CD14-positive monocyte (primary cell): ENCODE measurements around the gene NOM1. TPM values are rescaled to one million over a fixed set of nuclear protein-coding genes. Genes with fewer than 3 reads are reported as not detected.
A peak's percentile ranks its signal among the peaks of the same experiment; 100 is the strongest.

Experiments
- DNase-seq, 3 donors: peaks; one replicate each; pipeline ENCODE4 v3.0.0-alpha.2; 2011 to 2022
- H2AFZ ChIP-seq: 2 replicates; pipeline ENCODE4 v1.6.0; 2012; ENCODE audit warnings: mild to moderate bottlenecking, low read depth, low read length, inconsistent platforms; ENCODE audit not compliant: insufficient read depth, poor library complexity, severe bottlenecking
- H3K27ac ChIP-seq, 2 donors: 1 replicate in 1 of 2; 2 replicates in 1 of 2; pipeline ENCODE4 v1.5.1; 2012 to 2013; ENCODE audit warnings: low read length in 2 of 2, control low read depth in 1 of 2, inconsistent platforms in 1 of 2, low read depth in 1 of 2, mild to moderate bottlenecking in 1 of 2
- H3K27me3 ChIP-seq, 2 donors: one replicate each; pipeline versions ENCODE4 v1.6.0 to v1.6.1; 2011 to 2013; ENCODE audit warnings: low read length in 2 of 2; ENCODE audit not compliant: control insufficient read depth in 2 of 2, insufficient read depth in 2 of 2
- H3K36me3 ChIP-seq, 2 donors: replicated peaks in 1 of 2; 1 replicate in 1 of 2; 2 replicates in 1 of 2; pipeline versions ENCODE4 v1.5.1 to v1.6.1; 2012 to 2013; ENCODE audit warnings: low read length in 2 of 2, control low read depth in 1 of 2, inconsistent platforms in 1 of 2, mild to moderate bottlenecking in 1 of 2; ENCODE audit not compliant: insufficient read depth in 2 of 2, control insufficient read depth in 1 of 2
- H3K4me1 ChIP-seq, 2 donors: 1 replicate in 1 of 2; 2 replicates in 1 of 2; pipeline versions ENCODE4 v1.5.1 to v1.6.1; 2012 to 2013; ENCODE audit warnings: low read length in 2 of 2, control low read depth in 1 of 2, inconsistent platforms in 1 of 2, mild to moderate bottlenecking in 1 of 2, moderate library complexity in 1 of 2; ENCODE audit not compliant: insufficient read depth in 2 of 2, control insufficient read depth in 1 of 2
- H3K4me2 ChIP-seq: replicated peaks from 2 replicates; pipeline ENCODE3; 2012; ENCODE audit warnings: low read length, moderate library complexity, mild to moderate bottlenecking; ENCODE audit not compliant: poor library complexity, severe bottlenecking; ENCODE audit errors: extremely low read depth
- H3K4me3 ChIP-seq, 3 experiments: fragments of 200-600 bp in 1 of 3; sonication (generic) in 1 of 3; replicated peaks in 1 of 3; 1 replicate in 2 of 3; 2 replicates in 1 of 3; pipeline ENCODE4 v1.5.1; 2011 to 2013; ENCODE audit warnings: low read length in 3 of 3, mild to moderate bottlenecking in 3 of 3, control low read depth in 2 of 3, low read depth in 2 of 3, inconsistent platforms in 1 of 3, moderate library complexity in 1 of 3
- H3K79me2 ChIP-seq: 2 replicates; pipeline ENCODE4 v1.6.0; 2012; ENCODE audit warnings: mild to moderate bottlenecking, control low read depth, inconsistent platforms, low read length, moderate library complexity; ENCODE audit not compliant: insufficient read depth
- H3K9ac ChIP-seq: 2 replicates; pipeline ENCODE4 v1.6.0; 2017; ENCODE audit warnings: low read length, mild to moderate bottlenecking; ENCODE audit not compliant: insufficient read depth, poor library complexity, severe bottlenecking
- H3K9me3 ChIP-seq, 2 donors: replicated peaks in 1 of 2; 1 replicate in 1 of 2; 2 replicates in 1 of 2; pipeline versions ENCODE4 v1.5.1 to v1.6.1; 2012 to 2013; ENCODE audit warnings: low read length in 2 of 2, control low read depth in 1 of 2; ENCODE audit not compliant: control insufficient read depth in 1 of 2, insufficient read depth in 1 of 2
- H4K20me1 ChIP-seq: 2 replicates; pipeline ENCODE4 v1.6.0; 2012; ENCODE audit warnings: mild to moderate bottlenecking, low read length, control low read depth, moderate library complexity; ENCODE audit not compliant: insufficient read depth
- H3K27ac Mint-ChIP-seq, 7 donors: one replicate each; pipeline ENCODE4 v1.8.0; 2020; ENCODE audit warnings: mild to moderate bottlenecking in 7 of 7, mixed read lengths in 7 of 7, moderate library complexity in 6 of 7, inconsistent platforms in 2 of 7
- H3K27me3 Mint-ChIP-seq, 3 donors: one replicate each; pipeline ENCODE4 v1.8.0; 2021 to 2022; ENCODE audit warnings: low read depth in 3 of 3, mild to moderate bottlenecking in 3 of 3, mixed read lengths in 3 of 3, moderate library complexity in 3 of 3, inconsistent platforms in 1 of 3
- H3K36me3 Mint-ChIP-seq, 2 donors: one replicate each; pipeline ENCODE4 v1.8.0; 2020; ENCODE audit warnings: mixed read lengths in 2 of 2, inconsistent platforms in 1 of 2, mild to moderate bottlenecking in 1 of 2
- H3K4me1 Mint-ChIP-seq: one replicate; pipeline ENCODE4 v1.8.0; 2020; ENCODE audit warnings: mild to moderate bottlenecking, mixed read lengths
- H3K4me3 Mint-ChIP-seq, 2 donors: one replicate each; pipeline ENCODE4 v1.8.0; 2020; ENCODE audit warnings: mild to moderate bottlenecking in 2 of 2, mixed read lengths in 2 of 2, moderate library complexity in 1 of 2
- H3K9me3 Mint-ChIP-seq, 7 donors: one replicate each; pipeline ENCODE4 v1.8.0; 2020 to 2022; ENCODE audit warnings: mixed read lengths in 7 of 7, mild to moderate bottlenecking in 6 of 7, moderate library complexity in 6 of 7, inconsistent platforms in 2 of 7
- WGBS: methylation state at CpG from one replicate; pipeline ENCODE4 v1.1.5; 2013; ENCODE audit warnings: missing lambda C conversion rate; ENCODE audit not compliant: insufficient coverage; 5-methylcytosine and 5-hydroxymethylcytosine counted together
- intact Hi-C, 2 donors: fragments of 100-400 bp; cut with micrococcal nuclease; formaldehyde crosslinking; loops; one replicate each; pipeline versions ENCODE4 v1.15.0 to v1.15.1; 2023
- polyA plus RNA-seq, 3 donors: library from polyadenylated mRNA; depleted of rRNA in 1 of 3; unstranded in 2 of 3; stranded (reverse) in 1 of 3; fragments of 300-500 nt in 2 of 3; fragments of >200 nt in 1 of 3; fragmentation: Illumina TruSeq in 2 of 3; gene quantifications; 1 replicate in 2 of 3; 2 replicates in 1 of 3; pipeline ENCODE4 v1.2.3, GENCODE V29; 2012 to 2021
- TF ChIP-seq, protein P1 (sequence below): fragments of 200-600 bp; IDR thresholded peaks from one replicate; pipeline ENCODE4 v1.8.0; 2022; ENCODE audit warnings: antibody characterized with exemption, mild to moderate bottlenecking

NOM1 gene
- polyA plus RNA-seq, 3 donors, result 0.89 to 11.5 (median 1.9) TPM

DNA sequence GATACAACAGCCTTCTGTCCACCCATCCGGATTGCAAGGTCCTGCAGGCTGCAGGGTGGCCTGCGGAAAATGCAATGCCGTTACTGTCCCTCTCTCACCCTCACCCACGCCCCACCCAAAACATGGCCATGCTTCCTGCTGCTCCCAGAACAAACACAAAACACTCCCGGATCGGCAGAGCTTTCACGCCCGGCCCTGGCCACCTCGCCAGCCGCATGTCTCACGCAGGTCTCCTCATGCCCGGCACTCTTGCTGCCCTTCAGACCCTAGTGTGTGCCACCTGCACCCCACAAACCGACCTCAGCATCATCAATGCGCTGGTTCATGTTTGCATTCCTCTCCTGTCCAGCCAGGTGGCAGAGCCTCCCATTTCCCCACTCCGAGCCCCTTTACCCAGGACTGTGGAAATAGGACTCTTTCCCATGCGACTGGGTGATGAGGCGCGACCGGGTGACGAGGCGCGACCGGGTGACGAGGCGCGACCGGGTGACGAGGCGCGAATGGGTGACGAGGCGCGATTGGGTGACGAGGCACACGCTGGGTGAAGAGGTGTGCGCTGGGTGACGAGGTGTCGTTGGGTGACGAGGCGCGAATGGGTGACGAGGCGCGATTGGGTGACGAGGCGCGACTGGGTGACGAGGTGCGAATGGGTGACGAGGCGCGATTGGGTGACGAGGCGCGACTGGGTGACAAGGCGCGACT, 8.9 kb upstream of the NOM1 start:
- Mint-ChIP-seq H3K4me3 (no peak overlapping the region), H3K27me3 (peaks cover 33 to 46% (median 44%) of the 10 kb centered on the region in 3 donors), H3K27ac (no peak overlapping the region), H3K9me3 (peaks cover 19 to 44% (median 24%) of the 10 kb centered on the region in 7 donors), H3K36me3 (peaks cover 0 to 6% of the 10 kb centered on the region in 2 donors), H3K4me1 (peaks cover 10% of the 10 kb centered on the region)
- TF ChIP-seq, protein P1, sequence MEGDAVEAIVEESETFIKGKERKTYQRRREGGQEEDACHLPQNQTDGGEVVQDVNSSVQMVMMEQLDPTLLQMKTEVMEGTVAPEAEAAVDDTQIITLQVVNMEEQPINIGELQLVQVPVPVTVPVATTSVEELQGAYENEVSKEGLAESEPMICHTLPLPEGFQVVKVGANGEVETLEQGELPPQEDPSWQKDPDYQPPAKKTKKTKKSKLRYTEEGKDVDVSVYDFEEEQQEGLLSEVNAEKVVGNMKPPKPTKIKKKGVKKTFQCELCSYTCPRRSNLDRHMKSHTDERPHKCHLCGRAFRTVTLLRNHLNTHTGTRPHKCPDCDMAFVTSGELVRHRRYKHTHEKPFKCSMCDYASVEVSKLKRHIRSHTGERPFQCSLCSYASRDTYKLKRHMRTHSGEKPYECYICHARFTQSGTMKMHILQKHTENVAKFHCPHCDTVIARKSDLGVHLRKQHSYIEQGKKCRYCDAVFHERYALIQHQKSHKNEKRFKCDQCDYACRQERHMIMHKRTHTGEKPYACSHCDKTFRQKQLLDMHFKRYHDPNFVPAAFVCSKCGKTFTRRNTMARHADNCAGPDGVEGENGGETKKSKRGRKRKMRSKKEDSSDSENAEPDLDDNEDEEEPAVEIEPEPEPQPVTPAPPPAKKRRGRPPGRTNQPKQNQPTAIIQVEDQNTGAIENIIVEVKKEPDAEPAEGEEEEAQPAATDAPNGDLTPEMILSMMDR, result no peak
- no peak overlapping the region for H3K4me2 ChIP-seq
- no peak overlapping the region for H3K9ac ChIP-seq
- no peak overlapping the region for H3K4me3 ChIP-seq
- no peak for DNase-seq
- no peaks in the 10 kb centered on the region for H3K4me1 ChIP-seq
- WGBS, result 96% methylated on average over 37 of the region's 57 CpGs
- intact Hi-C loops, result no loop called here
- H4K20me1 ChIP-seq, result no peaks in the 10 kb centered on the region
- no peaks in the 10 kb centered on the region for H3K79me2 ChIP-seq
- H3K36me3 ChIP-seq, result no peaks in the 10 kb centered on the region
- no peak overlapping the region for H3K27ac ChIP-seq
- no peak overlapping the region for H2AFZ ChIP-seq
- peaks cover 0 to 22% of the 10 kb centered on the region in 2 donors for H3K27me3 ChIP-seq
- H3K9me3 ChIP-seq, result peaks cover 10 to 25% of the 10 kb centered on the region in 2 donors

GRCh38 chr7:156941393-156942182, 7.9 kb upstream of the NOM1 start:
- H3K27ac Mint-ChIP-seq, result peak overlapping the region in 2 of 7 donors; percentile 33 to 68
- H3K4me3 Mint-ChIP-seq, result peak overlapping the region in 1 of 2 donors; percentile 51
- H3K27me3 Mint-ChIP-seq, result peaks cover 36 to 52% (median 51%) of the 10 kb centered on the region in 3 donors

More at GRCh38 chr7:156941393-156942182, 7.9 kb upstream of the NOM1 start:
- Histone ChIP-seq H3K27me3 (peaks cover 0 to 22% of the 10 kb centered on the region in 2 donors), H3K4me1 (no peaks in the 10 kb centered on the region), H3K9me3 (peaks cover 10 to 25% of the 10 kb centered on the region in 2 donors), H3K4me3 (no peak overlapping the region), H4K20me1 (no peaks in the 10 kb centered on the region), H2AFZ (no peak overlapping the region), H3K9ac (no peak overlapping the region), H3K79me2 (no peaks in the 10 kb centered on the region), H3K4me2 (no peak overlapping the region), H3K36me3 (no peaks in the 10 kb centered on the region), H3K27ac (no peak overlapping the region)
- intact Hi-C loops, result no loop called here
- TF ChIP-seq, protein P1, result no peak
- WGBS, result 98% methylated on average over 79 of the region's 92 CpGs
- peaks cover 19 to 41% (median 24%) of the 10 kb centered on the region in 7 donors for H3K9me3 Mint-ChIP-seq
- H3K36me3 Mint-ChIP-seq, result peaks cover 0 to 6% of the 10 kb centered on the region in 2 donors
- no peak for DNase-seq
- H3K4me1 Mint-ChIP-seq, result peaks cover 10% of the 10 kb centered on the region
